HG03378 (cell line): ENCODE results near the gene PAK1IP1.
A peak's percentile ranks its signal among the peaks of the same experiment; 100 is the strongest.
"Not testable (repeated sequence)": the region's sequence is repeated elsewhere in the genome, so short reads cannot be mapped to it uniquely, and the experiment has no call there.

Source experiments
- ATAC-seq: cut with Tn5 transposase; IDR thresholded peaks from one replicate; pipeline ENCODE4 v1.9.1; 2021; ENCODE audit warnings: mild to moderate bottlenecking, moderate library complexity; ENCODE audit not compliant: unreplicated experiment

The PAK1IP1 gene

DNA sequence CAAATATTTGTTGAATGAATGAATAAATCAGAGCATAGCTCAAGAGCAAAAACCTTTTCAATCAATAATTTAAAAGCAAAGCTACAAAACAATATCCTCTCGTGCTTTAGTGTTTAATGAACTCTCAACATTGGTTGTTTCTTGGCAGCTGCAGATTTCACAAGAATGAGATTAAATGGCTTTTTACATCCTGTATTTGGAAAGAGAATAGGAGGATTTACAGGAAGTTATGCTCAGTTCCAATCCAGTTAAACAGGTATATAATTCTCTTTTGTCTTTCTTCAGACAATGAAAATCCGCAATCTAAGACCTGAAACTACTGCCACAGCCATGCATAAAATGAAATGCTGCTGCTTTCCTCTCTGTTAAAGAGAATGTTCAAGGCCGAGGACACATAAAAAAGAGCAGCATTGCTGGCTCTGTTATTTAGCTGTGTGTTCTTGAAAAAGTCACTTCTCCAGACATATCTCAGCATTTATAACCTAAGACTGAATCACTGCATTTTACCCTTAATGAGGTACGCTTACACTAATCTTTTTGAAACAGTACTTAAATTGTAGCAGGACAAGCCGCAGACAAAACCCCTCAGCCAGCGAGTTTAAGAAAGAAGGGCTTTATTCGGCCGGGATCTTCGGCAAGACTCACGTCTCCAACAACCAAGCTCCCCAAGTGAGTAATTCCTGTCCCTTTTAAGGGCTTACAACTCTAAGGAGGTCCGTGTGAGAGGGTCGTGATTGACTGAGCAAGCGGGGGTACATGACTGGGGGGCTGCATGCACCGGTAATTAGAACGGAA, 3.9 kb upstream of the PAK1IP1 start:
- no peak for ATAC-seq

DNA sequence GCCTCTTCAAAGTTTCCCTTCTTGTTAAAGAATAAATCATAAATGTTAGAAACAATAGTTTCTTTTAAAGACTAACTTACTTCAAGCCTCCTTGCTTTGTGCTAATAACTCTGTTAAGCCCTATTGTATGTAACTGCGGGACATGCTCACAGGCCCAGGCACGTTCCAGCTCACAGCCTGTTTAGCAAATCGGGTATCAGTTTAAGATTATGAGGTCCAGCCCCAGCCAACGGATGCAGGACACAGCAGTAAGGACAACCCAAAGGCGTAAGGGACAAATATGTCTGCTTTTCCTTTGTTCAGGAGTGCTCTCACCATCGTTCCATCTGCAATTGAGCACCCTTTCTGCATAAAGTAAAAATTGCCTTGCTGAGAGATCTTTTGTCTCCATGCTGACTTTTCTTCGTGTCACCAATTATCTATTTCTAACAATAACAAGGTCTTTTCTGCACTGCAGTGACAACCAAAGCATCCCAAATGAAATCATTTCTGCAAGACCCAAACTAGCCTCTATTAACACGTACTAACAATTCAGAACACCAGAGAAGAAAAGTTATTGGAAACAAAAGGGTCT, 1.7 kb upstream of the PAK1IP1 start:
- ATAC-seq, result no peak

DNA sequence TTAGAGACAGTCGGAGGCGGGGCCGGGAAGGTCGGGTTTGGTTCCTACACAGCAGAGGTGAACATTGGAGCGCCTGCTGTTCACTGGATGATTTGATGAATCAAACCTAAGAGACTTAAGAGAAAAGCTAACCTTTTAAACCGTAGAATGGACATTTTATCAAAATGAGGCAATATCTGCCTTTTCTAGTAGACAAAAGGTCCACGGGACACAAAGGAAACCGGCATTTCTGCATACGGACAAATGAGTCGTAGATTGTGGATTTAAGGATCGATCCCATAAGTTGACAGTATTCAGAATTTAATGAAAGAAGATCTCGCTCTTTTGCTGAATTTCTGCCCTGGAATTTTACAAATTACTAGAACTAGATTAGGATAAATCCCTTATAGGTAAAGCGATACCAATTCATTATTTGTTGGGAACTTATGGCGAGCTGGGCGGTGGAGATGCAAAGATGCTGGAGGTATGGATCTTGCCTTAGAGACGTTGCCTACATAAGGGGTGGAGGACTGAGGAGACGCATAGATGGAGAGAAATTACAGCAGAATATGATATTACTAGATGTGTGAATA, 400 bp downstream of the PAK1IP1 start:
- ATAC-seq, result no peak

DNA sequence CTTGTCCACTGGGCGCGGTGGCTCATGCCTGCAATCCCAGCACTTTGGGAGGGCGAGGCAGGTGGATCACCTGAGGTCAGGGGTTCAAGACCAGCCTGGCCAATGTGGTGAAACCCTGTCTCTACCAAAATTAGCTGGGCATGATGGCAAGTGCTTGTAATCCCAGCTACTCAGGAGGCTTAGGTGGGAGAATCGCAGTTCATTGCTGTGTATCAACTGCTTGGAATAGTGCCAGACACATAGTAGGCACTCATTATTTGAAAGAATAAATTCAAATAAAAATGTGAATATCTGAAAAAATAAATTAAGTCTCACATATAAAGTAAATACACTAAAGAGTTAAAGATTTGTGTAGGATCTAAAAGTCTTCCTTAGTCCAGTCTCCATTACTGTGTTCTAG, 1.9 kb downstream of the PAK1IP1 start:
- no peak for ATAC-seq

DNA sequence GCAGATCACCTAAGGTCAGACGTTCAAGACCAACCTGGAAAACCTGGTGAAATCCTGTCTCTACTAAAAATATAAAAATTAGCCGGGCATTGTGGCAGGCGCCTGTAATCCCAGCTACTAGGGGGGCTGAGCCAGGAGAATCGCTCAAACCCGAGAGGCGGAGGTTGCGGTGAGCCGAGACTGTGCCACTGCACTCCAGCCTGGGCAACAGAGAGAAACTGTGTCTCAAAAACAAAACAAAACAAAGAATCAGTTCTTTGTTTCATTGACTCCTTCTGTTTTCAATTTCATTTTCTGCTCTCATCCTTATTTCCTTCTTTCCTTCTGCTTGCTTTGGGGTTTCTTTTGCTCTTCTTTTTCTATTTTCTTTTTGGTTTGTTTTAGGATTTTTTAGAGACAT, 19.2 kb downstream of the PAK1IP1 start:
- ATAC-seq, result no peak

DNA sequence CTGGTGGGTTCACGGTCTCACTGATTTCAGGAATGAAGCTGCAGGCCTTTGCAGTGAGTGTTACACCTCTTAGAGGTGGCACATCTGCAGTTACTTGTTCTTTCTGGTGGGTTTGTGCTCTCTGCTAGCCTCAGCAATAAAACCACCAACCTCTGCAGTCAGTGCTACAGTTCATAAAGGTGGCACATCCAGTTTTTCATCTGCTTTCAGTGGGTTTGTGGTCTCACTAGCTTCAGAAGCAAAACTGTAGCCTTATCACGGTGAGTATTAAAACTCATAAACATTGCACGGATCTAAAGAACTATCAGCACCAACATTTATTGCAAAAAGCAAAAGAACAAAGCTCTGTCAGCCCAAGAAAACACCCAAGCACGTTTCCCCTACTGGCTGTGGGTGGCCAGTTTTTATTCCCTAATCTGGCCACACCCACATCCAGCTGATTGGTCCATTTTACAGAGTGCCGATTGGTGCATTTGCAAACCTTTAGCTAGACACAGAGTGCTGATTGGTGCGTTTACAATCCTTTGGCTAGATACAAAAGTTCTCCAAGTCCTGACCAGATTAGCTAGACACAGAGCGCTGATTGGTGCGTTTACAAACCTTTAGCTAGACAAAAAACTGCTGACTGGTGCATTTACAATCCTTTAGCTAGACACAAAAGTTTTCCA, 24.7 kb downstream of the PAK1IP1 start:
- ATAC-seq, result no peak

DNA sequence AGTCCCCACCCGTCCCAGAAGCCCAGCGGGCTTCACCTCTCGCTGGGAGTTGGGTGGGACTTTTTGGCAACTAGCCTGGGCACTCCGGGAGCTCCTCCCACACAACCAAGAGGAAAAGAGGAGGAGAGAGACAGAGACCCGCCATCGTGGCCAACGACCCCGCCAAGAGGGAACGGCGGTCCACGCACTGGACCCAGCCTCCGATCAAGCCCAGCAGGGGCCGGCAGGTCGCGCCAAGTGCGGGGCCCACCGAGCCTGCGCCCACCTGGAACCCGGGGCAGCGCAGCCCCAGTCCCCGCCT, 25.1 kb downstream of the PAK1IP1 start:
- ATAC-seq, result no peak

DNA sequence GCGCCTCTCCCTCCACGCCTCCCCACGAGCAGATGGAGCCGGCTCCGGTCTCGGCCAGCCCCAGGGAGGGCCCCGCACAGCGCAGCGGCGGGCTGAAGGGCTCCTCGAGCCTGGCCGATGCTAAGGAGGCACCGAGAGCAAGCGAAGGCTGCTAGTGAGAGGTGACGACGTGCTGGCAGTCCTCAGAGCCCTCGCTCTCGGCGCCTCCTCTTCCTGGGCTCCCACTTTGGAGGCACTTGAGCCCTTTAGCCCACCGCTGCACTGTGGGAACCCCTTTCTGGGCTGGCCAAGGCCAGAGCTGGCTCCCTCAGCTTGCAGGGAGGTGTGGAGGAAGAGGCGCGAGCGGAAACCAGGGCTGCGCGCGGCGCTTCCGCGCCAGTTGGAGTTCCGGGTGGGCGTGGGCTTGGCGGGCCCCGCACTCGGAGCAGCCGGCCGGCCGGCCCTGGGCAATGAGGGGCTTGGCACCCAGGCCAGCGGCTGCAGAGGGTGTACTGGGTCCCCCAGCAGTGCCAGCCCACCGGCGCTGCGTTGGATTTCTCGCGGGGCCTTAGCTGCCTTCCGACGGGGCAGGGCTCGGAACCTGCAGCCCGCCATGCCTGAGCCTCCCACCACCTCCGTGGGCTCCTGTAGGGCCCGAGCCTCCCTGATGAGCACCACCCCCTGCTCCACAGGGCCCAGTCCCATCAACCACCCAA, 25.6 kb downstream of the PAK1IP1 start:
- peak; percentile 30 for ATAC-seq

DNA sequence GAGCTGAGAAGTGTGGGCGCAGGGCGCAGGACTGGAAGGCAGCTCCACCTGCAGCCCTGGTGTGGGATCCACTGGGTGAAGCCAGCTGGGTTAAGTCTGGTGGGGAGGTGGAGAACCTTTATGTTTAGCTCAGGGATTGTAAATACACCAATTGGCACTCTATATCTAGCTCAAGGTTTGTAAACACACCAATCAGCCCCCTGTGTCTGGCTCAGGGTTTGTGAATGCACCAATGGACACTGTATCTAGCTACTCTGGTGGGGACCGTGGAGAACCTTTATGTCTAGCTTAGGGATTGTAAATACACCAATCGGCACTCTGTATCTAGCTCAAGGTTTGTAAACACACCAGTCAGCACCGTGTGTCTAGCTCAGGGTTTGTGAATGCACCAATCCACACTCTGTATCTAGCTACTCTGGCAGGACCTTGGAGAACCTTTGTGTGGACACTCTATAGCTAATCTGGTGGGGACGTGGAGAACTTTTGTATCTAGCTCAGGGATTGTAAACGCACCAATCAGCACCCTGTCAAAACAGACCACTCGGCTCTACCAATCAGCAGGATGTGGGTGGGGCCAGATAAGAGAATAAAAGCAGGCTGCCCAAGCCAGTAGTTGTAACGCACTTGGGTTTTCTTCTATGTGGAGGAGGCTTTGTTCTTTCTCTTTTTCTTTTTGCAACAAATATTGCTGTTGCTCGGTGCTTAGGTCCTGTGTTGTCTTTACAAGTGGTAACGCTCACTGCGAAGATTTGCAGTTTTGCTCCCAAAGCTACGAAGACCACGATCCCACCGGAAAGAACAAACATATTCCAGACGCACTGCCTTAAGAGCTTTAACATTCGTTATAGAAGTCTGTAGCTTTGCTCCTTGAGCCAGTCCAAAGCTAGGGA, 26.4 kb downstream of the PAK1IP1 start:
- not testable (repeated sequence) for ATAC-seq

DNA sequence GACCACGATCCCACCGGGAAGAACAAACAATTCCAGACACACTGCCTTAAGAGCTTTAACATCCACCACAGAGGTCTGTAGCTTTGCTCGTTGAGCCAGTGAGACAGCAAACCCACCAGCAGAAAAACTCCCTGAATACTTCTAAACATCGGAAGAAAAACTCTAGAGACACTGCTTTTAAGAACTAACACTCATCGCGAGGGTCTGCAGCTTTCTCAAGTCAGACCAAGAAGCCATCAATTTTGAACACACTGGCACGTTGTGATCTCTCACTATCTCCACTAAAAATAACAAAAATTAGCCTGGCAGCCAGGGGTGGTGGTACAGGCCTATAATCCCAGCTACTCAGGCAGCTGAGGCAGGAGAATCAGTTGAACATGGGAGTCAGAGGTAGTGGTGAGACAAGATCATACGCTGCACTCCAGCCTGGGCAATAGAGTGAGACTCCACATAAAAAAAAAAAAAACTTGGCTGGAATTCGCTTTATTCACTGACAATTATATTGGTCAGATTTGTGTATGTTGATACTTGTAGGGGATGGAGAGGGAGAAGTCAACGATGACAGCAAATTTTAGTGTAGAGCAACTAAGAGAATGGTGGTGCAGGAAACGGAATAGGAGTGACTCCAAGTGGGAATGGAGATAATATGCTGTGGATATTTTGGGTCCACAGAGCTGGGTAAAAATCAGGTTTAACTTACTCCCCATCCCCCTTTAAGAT, 27.2 kb downstream of the PAK1IP1 start:
- no peak for ATAC-seq

DNA sequence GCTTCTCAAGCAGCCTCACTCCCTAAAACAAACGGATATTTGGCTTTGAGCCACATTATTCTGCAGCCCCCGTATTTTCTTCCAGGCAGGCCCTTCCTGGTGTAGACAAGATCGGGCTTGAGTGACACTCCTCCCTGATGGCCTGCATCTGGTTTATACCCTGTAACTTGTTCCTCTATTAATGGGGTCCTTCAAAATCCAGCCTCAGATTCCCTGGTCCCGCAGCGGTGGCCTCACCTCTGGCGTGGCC, 27.7 kb downstream of the PAK1IP1 start:
- no peak for ATAC-seq

DNA sequence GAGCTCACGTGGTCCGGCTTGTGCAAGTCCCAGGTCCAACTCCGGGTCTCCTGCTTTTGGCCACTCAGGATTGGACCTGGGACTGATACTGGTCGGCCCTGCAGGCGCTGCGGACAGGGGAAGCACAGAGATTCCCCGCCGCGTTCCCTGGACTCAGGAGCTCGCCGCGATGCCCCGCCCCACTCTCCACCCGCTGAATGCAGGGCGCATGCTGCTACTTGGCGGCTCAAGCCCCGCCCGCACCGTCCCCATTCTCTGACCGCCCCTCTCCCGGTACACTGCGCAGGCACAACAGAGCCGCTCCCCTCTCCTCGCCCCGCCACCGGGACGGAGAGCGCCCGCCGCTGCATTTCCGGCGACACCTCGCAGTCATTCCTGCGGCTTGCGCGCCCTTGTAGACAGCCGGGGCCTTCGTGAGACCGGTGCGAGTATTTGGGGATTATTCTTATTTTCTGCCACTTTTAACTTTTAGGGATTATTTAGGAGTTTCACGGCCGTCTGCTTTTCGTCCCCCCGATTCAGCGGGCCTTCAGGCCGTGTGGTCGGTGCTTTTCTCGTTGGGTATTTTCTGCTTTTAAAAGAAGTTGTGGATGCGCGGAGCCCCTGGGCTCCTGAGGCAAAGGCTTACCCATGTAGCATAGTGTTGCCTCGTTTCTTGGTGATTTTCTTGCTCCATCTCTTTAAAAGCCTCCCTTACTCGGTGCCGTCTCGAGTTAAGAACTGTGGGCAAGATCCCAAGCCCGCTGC, 28.2 kb downstream of the PAK1IP1 start, which contains the start of gene TMEM14C:
TMEM14C (plus strand) TSS at position 251 of the 747 bp plus-strand sequence. CDS start 1,544 bp downstream, outside the sequence.
- ATAC-seq, result peak; percentile 92

DNA sequence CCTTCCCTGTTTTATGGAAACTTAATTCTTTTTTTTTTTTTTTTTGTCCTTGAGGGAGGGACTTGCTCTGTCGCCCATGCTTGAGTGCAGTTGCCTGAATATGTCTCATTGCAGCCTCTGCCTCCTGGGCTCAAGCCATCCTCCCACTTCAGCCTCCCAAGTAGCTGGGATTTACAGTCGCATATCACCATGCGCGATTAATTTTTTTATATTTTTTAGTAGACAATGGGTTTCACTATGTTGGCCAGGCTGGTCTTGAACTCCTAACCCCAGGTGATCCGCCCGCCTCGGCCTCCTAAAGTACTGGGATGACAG, 28.8 kb downstream of the PAK1IP1 start:
- ATAC-seq, result no peak

DNA sequence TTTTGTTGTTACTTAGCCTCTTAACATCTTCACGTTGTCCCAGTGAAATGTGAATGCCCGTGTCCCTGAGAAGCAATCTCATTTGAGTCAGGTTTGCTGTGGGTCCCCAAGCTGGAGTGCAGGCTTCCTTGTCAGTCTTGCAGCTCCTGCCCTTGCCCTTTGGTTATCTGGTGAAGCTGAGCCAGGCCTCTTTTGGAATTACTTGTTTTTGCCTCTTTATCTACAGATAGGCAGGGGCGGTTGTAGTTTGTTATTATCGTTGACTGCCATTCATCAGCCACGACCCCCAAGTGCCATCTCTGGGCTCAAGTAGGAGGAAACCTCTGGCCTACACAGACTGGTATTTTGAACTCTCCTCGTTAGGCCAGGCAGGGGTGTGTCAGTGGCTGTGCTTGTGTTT, 30.3 kb downstream of the PAK1IP1 start:
- no peak for ATAC-seq

DNA sequence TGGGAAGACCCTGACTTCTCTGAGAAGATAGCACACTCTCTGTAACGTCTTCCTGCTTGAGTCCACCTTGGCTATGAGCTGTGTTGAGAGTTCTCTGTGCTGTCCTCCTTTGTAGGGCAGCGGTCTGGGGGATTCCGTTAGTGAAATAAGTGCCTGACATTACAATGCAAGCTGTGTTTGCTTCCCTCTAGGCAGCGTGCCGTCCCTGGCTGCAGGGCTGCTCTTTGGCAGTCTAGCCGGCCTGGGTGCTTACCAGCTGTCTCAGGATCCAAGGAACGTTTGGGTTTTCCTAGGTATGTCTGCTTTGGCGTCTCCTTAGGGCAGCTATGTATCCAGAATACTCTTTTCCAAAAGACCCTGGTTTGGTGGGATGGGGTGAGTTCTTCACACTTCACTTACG, 30.9 kb downstream of the PAK1IP1 start:
- ATAC-seq, result no peak

DNA sequence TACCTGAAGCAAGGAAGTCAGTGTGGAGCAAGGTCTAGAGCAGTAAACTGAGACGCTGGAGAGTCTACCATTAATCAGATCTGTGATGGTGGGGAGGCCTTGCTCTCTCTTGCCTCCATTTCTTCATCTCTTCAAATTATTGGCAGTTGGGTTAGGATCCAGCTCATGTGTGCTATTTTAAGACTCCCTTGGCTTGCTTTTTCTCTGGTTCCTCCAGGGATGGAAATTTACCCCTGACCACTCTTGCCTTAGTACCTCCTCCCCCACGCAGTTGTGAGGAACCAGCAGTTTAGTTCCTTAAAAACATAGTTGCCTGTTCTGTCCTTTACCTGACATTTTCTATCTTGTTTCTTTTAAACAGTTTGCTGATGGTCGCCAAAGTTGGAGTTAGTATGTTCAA, 35.5 kb downstream of the PAK1IP1 start:
- ATAC-seq, result no peak

DNA sequence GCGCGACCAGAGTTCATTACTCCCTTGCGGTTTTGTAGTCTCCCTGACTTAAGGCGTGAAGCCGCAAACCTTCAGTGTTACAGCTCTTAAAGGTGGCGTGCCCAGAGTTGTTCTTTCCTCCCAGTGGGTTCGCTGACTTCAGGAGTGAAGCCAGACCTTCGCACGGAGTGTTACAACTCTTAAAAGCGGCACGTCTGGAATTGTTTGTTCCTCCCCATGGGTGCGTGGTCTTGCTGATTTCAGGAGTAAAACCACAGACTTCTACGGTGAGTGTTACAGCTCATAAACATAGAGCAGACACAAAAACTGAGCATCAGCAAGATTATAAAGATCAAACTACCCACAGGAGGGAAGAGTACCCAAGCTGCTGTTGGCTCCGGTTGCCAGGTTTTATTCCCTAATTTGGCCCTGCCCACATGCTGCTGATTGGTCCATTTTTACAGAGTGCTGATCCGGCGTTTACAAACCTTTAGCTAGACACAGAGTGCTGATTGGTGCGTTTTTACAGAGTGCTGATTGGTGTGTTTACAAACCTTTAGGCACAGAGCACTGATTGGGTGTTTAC, 38.5 kb downstream of the PAK1IP1 start:
- ATAC-seq, result no peak

DNA sequence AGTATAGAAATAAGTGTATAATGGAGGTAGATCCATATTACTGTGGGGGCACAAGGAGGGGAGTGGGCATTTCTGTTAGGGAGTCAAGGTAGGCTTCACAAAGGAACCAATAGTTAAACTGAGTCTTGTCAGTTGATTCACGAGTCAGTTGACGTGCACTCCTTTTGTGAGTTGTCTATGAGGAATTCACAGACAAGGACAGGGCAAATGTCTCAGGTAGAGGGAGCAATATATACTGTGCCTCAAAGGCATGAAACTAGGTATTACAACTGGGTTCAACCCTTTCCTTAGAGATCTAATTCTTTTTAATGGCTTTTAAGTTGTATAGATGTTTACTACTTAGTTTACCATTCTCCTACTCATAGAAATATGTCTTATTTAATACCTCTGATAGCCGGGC, 39.1 kb downstream of the PAK1IP1 start:
- ATAC-seq, result no peak

DNA sequence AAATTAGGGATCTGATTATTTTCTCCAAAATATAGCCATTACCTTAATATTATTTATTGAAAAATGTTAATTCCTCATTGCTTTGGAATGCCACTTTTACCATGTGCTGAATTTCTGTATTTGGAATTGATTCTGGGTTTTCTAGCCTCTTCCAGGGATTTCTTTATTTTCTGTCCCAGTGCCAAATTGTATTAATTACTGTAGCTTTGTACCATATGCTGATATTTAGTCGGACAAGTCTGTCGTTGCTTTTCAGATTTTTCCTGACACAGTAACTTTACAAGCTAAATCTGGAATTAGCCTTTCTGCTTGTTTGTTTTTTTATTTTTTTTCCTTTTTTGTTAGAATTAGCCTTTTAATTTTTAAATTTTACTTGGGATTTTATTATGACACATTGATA, 42.0 kb downstream of the PAK1IP1 start:
- no peak for ATAC-seq
